Activated naive CD4-positive, alpha-beta T cell treated with anti-CD3 and anti-CD28 coated beads, Interleukin-2, amount 10 ng/mL, durations not matched to agents 7 days and 5 days (primary cell): ENCODE data around the gene SERPINB8.

Experiments used
- CTCF ChIA-PET: fragments of 350-600 bp; sonication (Branson Sonifier 250); formaldehyde crosslinking; loops from one replicate; lab custom pipeline; 2021; ENCODE audit warnings: antibody characterized with exemption; lab: Charles Lee
- DNase-seq: peaks from one replicate; pipeline ENCODE4 v3.0.0-alpha.2; 2020
- H3K27ac Mint-ChIP-seq: one replicate; pipeline ENCODE4 v1.8.0; 2021; ENCODE audit warnings: mild to moderate bottlenecking, moderate library complexity, mixed read lengths
- H3K27me3 Mint-ChIP-seq: one replicate; pipeline ENCODE4 v1.8.0; 2021; ENCODE audit warnings: mild to moderate bottlenecking, mixed read lengths
- H3K36me3 Mint-ChIP-seq: one replicate; pipeline ENCODE4 v1.8.0; 2021; ENCODE audit warnings: mixed read lengths
- H3K4me1 Mint-ChIP-seq: one replicate; pipeline ENCODE4 v1.8.0; 2021; ENCODE audit warnings: mixed read lengths
- H3K4me3 Mint-ChIP-seq: one replicate; pipeline ENCODE4 v1.8.0; 2021; ENCODE audit warnings: mild to moderate bottlenecking, moderate library complexity, mixed read lengths
- H3K9me3 Mint-ChIP-seq: one replicate; pipeline ENCODE4 v1.8.0; 2021; ENCODE audit warnings: mixed read lengths

SERPINB8 gene

DNA sequence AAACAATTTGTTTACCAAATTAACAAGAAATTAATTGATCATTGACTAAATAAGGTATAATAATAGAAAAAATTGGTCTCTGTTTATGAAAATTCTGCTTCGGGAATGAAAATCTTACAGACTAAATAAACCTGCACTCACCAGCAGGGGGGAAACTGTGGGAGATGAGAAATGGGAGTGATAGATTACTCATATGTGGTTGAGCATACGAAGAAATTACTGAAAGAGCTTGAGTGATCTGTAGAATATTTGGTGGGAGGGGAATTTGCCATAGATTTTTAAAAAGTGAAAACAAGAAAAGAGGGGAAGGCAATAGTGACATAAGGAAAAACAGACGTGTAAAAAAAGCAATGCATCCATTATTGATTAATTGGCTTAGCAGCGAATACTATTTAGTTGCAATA lies 18.6 kb upstream of the SERPINB8 start:
- DNase-seq, result no peak
- peaks cover 27% of the 10 kb centered on the region for H3K4me1 Mint-ChIP-seq
- H3K27ac Mint-ChIP-seq, result no peak overlapping the region
- H3K9me3 Mint-ChIP-seq, result no peaks in the 10 kb centered on the region
- CTCF ChIA-PET, result interaction anchor here (0.6 to 1.3 kb wide), 3 partner anchors 12 to 218 kb away, joined by 5 to 11 read pairs (median 6); no protein-coding TSS in a partner anchor
- no peaks in the 10 kb centered on the region for H3K36me3 Mint-ChIP-seq
- no peak overlapping the region for H3K4me3 Mint-ChIP-seq
- H3K27me3 Mint-ChIP-seq, result peaks cover 9% of the 10 kb centered on the region

DNA sequence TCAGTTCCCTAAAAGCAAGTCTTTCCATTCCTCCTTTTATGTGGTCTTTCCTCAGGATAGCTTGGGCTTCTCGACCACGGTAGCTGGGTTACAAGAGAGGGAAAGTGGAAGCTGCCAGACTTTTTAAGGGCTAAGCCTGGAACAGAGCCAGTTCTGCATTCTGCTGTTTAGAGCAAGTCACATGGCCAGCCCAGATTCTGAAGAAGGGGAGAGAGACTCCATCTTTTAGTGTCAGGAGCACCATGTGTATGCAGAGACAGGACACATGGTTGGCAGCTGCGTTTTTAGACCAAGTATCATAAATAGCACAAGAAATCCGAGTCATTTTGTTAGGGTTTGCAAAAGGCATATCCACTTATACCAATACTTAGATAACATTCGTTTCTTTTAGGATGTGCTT lies 16.1 kb upstream of the SERPINB8 start:
- CTCF ChIA-PET, result interaction anchor here (0.6 to 4.0 kb wide), 3 partner anchors 10 to 36 kb away, joined by 4 to 26 read pairs (median 6); no protein-coding TSS in a partner anchor
- peaks cover 9% of the 10 kb centered on the region for H3K27me3 Mint-ChIP-seq
- H3K9me3 Mint-ChIP-seq, result no peaks in the 10 kb centered on the region
- DNase-seq, result no peak
- no peak overlapping the region for H3K27ac Mint-ChIP-seq
- H3K4me3 Mint-ChIP-seq, result no peak overlapping the region
- H3K4me1 Mint-ChIP-seq, result peaks cover 18% of the 10 kb centered on the region
- H3K36me3 Mint-ChIP-seq, result no peaks in the 10 kb centered on the region

DNA sequence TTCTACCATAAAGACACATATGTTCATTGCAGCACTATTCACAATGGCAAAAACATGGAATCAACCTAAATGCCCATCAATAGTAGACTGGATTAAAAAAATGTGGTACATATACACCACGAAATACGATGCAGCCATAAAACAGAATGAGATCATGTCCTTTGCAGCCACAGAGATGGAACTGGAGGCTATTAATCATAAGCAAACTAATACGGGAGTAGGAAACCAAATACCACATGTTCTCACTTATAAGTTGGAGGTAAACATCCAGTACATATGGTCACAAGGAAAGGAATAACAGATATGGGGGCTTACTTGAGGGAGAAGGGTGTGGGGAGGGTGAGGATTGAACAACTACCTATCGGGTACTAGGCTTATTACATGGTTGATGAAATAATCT lies 13.1 kb upstream of the SERPINB8 start:
- Mint-ChIP-seq H3K4me3 (no peak overlapping the region), H3K27ac (no peak overlapping the region), H3K36me3 (no peaks in the 10 kb centered on the region), H3K4me1 (no peaks in the 10 kb centered on the region), H3K9me3 (no peaks in the 10 kb centered on the region), H3K27me3 (peaks cover 3% of the 10 kb centered on the region)
- DNase-seq, result no peak
- CTCF ChIA-PET, result no interaction called here

DNA sequence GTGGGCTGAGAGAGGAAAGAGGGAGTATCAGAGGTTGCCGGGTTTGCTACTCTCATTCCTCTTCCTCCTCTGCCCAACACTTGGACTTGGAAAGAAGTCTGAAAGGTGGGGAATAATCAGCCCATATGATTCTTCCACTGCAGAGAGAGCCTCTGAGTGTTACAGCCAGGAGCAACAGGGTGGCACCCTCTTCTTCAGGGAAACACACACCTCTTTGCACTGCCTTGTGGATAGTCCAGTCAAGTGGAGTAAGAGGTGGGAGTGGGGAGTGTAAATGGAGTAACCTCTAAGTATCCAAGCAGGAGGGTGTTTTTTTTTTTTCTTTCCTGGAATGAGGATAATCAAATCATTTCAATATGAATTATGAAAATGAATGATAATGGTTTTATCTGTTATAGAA lies 9.0 kb upstream of the SERPINB8 start:
- no peak for DNase-seq
- Mint-ChIP-seq H3K4me1 (no peaks in the 10 kb centered on the region), H3K9me3 (no peaks in the 10 kb centered on the region), H3K36me3 (no peaks in the 10 kb centered on the region), H3K4me3 (no peak overlapping the region), H3K27me3 (peaks cover 12% of the 10 kb centered on the region), H3K27ac (no peak overlapping the region)
- CTCF ChIA-PET, result interaction anchor here (1.0 to 6.3 kb wide), 5 partner anchors 14 to 442 kb away, joined by 3 to 56 read pairs (median 6); no protein-coding TSS in a partner anchor

DNA sequence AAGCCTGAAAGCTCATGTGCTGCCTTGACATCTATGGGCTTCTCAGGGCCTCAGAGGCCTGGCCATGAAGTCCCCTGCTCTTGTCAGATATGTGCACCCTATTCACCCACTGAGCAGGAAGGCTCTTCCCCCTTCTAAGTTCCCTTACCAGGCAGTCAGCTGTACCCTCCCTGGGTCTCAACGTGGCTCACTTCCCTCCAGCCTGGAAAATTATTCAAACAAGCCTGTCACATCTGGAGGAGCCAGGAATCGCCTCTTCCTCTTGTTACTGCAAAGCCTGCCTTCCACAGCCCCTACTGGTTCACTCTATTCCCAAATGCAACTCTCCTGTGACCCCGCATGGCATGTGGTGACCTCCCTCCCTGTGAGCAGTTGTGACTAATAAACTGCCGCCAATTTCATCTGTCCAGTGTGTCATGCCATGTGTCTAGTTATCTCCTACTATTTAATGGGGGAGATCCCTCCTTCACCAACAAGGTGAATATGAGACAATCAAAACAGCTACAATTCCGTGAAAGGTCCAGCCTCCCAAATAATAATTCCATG lies 8.4 kb upstream of the SERPINB8 start:
- H3K27ac Mint-ChIP-seq, result no peak overlapping the region
- no peaks in the 10 kb centered on the region for H3K9me3 Mint-ChIP-seq
- peaks cover 12% of the 10 kb centered on the region for H3K27me3 Mint-ChIP-seq
- H3K4me3 Mint-ChIP-seq, result no peak overlapping the region
- H3K36me3 Mint-ChIP-seq, result no peaks in the 10 kb centered on the region
- DNase-seq, result no peak
- CTCF ChIA-PET, result interaction anchor here (1.0 to 6.3 kb wide), 6 partner anchors 8 to 34 kb away, joined by 3 to 56 read pairs (median 6); partner anchors contain the start of gene SERPINB8
- H3K4me1 Mint-ChIP-seq, result no peaks in the 10 kb centered on the region

DNA sequence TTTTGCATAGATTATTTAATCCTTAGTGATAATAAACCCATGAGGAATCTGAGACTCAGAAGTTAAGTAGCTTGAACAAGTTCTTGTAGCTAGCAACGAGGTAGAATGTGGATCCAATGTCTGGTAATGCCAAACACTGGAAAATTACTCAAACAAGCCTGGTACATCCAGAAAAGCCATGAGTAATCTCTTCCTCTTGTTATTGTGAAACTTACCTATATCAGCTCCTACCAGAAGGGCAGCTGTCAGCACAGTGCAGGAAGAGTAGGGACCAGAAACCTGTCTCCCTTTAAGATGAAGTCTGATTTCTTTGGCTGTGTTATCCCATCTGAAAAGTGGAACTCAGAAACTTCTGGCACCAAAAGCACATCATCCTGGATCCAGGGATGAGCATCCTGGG lies 7.7 kb upstream of the SERPINB8 start:
- CTCF ChIA-PET, result interaction anchor here (1.2 to 6.3 kb wide), 6 partner anchors 8 to 33 kb away, joined by 3 to 56 read pairs (median 9); partner anchors contain the start of gene SERPINB8
- no peak overlapping the region for H3K4me3 Mint-ChIP-seq
- no peak for DNase-seq
- H3K4me1 Mint-ChIP-seq, result no peaks in the 10 kb centered on the region
- H3K27ac Mint-ChIP-seq, result no peak overlapping the region
- no peaks in the 10 kb centered on the region for H3K36me3 Mint-ChIP-seq
- no peaks in the 10 kb centered on the region for H3K9me3 Mint-ChIP-seq
- peaks cover 12% of the 10 kb centered on the region for H3K27me3 Mint-ChIP-seq

DNA sequence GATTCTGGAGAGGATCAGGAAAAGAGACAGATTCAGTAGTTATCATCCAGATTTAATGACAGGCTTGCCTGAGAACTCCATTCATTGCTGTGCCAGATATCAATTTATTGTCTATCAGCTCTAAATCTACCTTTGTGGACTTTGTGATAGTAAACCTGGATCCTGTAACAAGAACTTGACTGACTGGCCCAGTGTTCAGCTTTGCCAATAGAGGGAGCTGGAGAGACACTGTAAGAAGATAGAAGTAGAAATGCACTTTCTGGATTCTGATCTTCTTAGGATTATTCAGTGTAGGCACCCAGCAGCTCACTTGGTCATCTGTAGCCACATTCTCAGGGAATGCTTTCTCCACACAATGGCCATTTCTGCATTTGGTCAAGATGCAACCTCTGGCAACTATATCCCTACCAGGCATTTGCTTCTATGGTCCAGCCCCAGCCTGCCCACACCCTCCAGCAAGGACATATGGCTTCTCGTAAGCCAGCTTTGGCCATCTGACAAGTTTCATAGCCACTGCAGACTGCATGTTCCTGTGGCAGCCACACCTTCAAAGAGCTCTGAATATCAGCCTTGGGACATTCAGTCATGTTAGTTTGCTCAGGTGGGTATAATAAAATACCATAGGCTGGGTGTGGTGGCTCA lies 6.1 kb upstream of the SERPINB8 start:
- Mint-ChIP-seq H3K27me3 (peaks cover 12% of the 10 kb centered on the region), H3K36me3 (no peaks in the 10 kb centered on the region), H3K9me3 (no peaks in the 10 kb centered on the region), H3K4me3 (no peak overlapping the region), H3K27ac (no peak overlapping the region), H3K4me1 (no peaks in the 10 kb centered on the region)
- peak; percentile 66 for DNase-seq
- CTCF ChIA-PET, result interaction anchor here (0.6 to 6.3 kb wide), 21 partner anchors 10 to 446 kb away, joined by 3 to 56 read pairs (median 4); no protein-coding TSS in a partner anchor

DNA sequence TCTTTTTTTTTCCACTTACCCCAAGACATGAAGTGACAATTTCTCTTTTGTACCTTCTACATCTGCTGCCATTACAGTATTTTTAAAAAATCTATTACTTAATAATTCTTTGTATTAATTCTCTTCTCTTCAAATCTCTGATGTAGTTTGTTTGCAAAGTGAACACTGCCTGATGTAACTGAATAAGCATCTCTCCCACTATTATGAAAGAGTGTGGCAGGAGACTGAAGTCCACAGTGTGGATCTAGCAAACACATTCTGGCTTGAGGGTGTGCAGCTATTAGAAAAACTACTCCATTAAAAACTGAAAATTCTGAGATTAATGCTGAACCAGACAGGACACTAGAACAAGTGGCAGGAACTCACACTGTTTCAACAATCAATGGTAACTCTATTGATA lies 5.0 kb upstream of the SERPINB8 start:
- CTCF ChIA-PET, result interaction anchor here (1.1 to 6.3 kb wide), 3 partner anchors 10 to 447 kb away, joined by 3 to 56 read pairs (median 26); no protein-coding TSS in a partner anchor
- no peaks in the 10 kb centered on the region for H3K9me3 Mint-ChIP-seq
- peaks cover 12% of the 10 kb centered on the region for H3K27me3 Mint-ChIP-seq

DNA sequence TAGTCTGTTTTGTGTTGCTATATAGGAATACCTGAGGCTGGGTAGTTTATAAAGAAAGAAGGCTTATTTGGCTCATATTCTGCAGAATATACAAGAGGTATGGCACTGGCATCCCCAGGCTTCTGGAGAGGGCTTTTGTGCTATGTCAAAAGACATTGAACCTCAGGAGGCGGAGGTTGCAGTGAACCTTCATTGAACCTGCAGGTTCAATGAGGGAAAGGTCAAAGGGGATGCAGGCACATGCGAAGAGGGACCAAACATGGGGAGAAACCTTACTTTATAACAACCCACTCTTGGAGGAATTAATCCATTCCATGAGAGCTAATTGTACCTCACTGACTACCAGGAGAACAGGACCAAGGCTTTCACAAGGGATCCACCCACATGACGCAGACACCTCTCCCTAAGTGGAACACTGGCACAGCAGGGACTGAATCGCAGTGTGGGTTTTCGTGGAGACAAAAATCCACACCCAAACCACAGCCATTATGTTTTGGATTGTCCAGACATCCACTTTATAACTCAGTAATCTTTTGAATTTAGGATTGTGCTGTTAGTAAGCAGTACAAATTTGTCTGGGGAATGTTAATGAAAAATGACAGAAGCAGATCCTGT lies 4.1 kb upstream of the SERPINB8 start:
- Mint-ChIP-seq H3K4me3 (no peak overlapping the region), H3K9me3 (no peaks in the 10 kb centered on the region), H3K36me3 (no peaks in the 10 kb centered on the region), H3K27ac (no peak overlapping the region), H3K4me1 (peaks cover 14% of the 10 kb centered on the region), H3K27me3 (peaks cover 12% of the 10 kb centered on the region)
- DNase-seq, result no peak
- CTCF ChIA-PET, result interaction anchor here (4.4 to 6.3 kb wide), 2 partner anchors 9 to 12 kb away, joined by 26 to 56 read pairs; no protein-coding TSS in a partner anchor

More for the DNA sequence above, 5.0 kb upstream of the SERPINB8 start:
- no peak for DNase-seq
- Mint-ChIP-seq H3K27ac (no peak overlapping the region), H3K36me3 (no peaks in the 10 kb centered on the region), H3K4me3 (no peak overlapping the region), H3K4me1 (peaks cover 11% of the 10 kb centered on the region)

DNA sequence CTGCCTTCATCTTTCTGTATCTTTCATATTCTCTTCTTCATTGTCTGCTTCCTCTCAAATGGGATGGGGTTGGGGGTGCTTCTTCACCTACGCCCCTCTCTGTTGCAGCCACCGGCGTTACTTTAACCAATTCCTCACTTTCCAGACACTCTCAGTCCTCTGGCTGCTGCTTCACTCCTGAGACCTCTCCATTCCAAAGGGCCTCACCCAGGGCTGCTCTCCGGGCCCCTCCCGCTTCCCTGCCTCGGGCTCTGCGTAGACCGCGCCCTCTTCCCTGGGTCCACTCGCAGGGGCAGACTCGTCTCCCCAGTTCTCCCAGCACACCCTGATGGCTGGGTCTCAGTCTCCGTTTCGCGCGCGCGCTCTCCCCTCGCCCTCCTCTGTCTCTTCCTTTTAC lies 926 bp downstream of the SERPINB8 start:
- CTCF ChIA-PET, result interaction anchor here (0.9 kb wide), 1 partner anchor 9 kb away, joined by 3 read pairs; no protein-coding TSS in a partner anchor
- no peaks in the 10 kb centered on the region for H3K36me3 Mint-ChIP-seq
- peak overlapping the region; percentile 71 for H3K27ac Mint-ChIP-seq
- H3K9me3 Mint-ChIP-seq, result no peaks in the 10 kb centered on the region
- H3K4me3 Mint-ChIP-seq, result peak overlapping the region; percentile 94
- DNase-seq, result no peak
- peaks cover 25% of the 10 kb centered on the region for H3K4me1 Mint-ChIP-seq
- H3K27me3 Mint-ChIP-seq, result peaks cover 1% of the 10 kb centered on the region

DNA sequence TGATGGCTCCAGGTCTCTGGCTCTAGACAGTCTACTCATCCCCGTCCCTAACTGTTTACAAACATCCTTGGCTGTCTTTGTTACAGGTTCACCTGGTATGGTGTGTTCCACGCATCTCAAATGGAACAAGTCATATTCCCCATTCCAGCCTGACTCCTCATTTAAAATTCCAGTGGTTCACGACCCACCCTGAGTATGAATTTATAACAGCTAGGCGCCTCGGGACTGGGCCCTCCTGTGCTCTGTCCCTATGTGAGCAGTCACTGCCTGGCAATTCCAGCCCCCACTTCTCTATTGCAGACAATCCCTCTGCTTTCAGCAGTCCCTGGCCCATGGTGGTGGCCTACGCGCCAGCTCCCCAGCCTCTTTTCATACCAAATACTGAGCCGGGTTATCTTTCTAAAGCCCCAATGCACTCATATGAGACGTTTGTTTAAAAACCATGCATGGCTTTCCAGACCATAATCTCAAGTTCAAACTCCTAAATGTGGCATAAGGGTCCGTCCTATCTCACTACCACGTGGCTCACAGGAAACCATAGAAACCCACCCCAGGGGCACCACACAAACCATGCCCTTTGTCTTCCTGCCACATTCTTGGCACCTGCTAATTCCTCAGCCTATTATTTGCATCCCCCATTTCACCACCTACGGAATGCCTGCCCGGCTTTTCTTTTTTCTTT lies 1.6 kb downstream of the SERPINB8 start:
- Mint-ChIP-seq H3K4me3 (peak overlapping the region; percentile 94), H3K27ac (peak overlapping the region; percentile 71), H3K9me3 (no peaks in the 10 kb centered on the region), H3K36me3 (no peaks in the 10 kb centered on the region), H3K27me3 (no peaks in the 10 kb centered on the region), H3K4me1 (peaks cover 25% of the 10 kb centered on the region)
- no peak for DNase-seq
- CTCF ChIA-PET, result no interaction called here

DNA sequence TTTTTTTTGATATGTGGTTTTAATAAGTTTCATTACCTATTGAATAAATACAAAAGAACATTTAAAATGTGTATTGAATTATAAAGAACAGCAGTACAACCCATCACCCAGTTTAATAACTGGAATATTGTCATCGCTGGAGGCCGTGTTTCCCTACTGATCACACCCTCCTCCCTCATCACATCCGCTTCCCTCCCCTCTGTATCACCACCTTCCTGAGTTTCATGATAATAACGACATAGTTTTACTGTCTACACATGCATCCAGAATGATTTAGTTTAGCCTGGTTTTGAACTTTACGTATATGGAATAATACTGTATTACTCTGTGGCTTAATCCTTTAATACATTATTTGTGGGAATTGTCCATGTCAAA lies 2.1 kb downstream of the SERPINB8 start:
- CTCF ChIA-PET, result interaction anchor here (2.1 to 5.0 kb wide), 2 partner anchors 9 to 13 kb away, joined by 4 to 56 read pairs; no protein-coding TSS in a partner anchor
- Mint-ChIP-seq H3K4me1 (peaks cover 25% of the 10 kb centered on the region), H3K9me3 (no peaks in the 10 kb centered on the region), H3K36me3 (no peaks in the 10 kb centered on the region), H3K4me3 (no peak overlapping the region), H3K27ac (peak overlapping the region; percentile 9), H3K27me3 (no peaks in the 10 kb centered on the region)
- DNase-seq, result no peak

DNA sequence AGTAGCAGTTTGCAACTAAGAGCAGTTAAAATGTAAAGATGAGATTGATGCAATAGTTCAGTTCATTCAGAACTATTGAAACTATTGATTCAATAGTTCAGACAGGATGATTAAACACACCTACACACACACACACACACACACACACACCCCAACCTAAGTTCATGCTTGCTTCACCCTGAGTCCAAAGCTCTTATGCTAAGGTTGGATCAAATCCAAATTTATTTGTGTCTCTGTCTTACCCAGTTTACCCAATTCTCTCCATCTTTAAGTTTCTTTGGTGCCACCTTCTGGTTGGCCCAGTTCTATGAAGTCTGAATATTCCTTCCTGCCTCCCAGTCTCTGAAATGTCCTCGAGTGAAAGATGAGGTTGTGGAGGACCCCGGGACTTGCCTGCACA lies 5.1 kb downstream of the SERPINB8 start:
- no peaks in the 10 kb centered on the region for H3K9me3 Mint-ChIP-seq
- peaks cover 19% of the 10 kb centered on the region for H3K4me1 Mint-ChIP-seq
- CTCF ChIA-PET, result interaction anchor here (1.0 to 5.0 kb wide), 7 partner anchors 9 to 461 kb away, joined by 3 to 56 read pairs (median 7); partner anchors contain the start of gene HMSD
- H3K36me3 Mint-ChIP-seq, result no peaks in the 10 kb centered on the region
- peak overlapping the region; percentile 7 for H3K27ac Mint-ChIP-seq
- peak; percentile 43 for DNase-seq
- no peak overlapping the region for H3K4me3 Mint-ChIP-seq
- no peaks in the 10 kb centered on the region for H3K27me3 Mint-ChIP-seq
